ENCODE results near the gene BRPF1.
A peak's percentile ranks its signal among the peaks of the same experiment; 100 is the strongest.

The BRPF1 gene

GRCh38 chr3:9744162-9744561 lies 12.6 kb downstream of the BRPF1 start:
- Histone ChIP-seq H3K36me3 (peaks cover 47% of the 10 kb centered on the region), H3K4me3 (ENCODE audit: low read depth, low read length) (no peak overlapping the region), H3K27me3 (no peaks in the 10 kb centered on the region), H3K4me1 (no peaks in the 10 kb centered on the region), H3K9me3 (no peaks in the 10 kb centered on the region)
- no peak for TF ChIP-seq CTCF (IDR thresholded peaks at IDR 0.05; ENCODE audit: low read depth, low read length)
- DNase-seq = no peak

- Histone ChIP-seq H3K36me3 (peaks cover 40% of the 10 kb centered on the region), H3K4me1 (no peaks in the 10 kb centered on the region), H3K9me3 (no peaks in the 10 kb centered on the region), H3K4me3 (ENCODE audit: low read depth, low read length) (no peak overlapping the region), H3K27me3 (no peaks in the 10 kb centered on the region)
- TF ChIP-seq CTCF (IDR thresholded peaks at IDR 0.05; ENCODE audit: low read depth, low read length) = no peak
- DNase-seq = no peak
These were observed 14.0 kb downstream of the BRPF1 start for GRCh38 chr3:9745521-9745920.

GRCh38 chr3:9746330-9746729 lies 14.8 kb downstream of the BRPF1 start:
- H3K27me3 ChIP-seq = no peaks in the 10 kb centered on the region
- no peak overlapping the region for H3K4me3 ChIP-seq (ENCODE audit: low read depth, low read length)
- peaks cover 37% of the 10 kb centered on the region for H3K36me3 ChIP-seq
- no peaks in the 10 kb centered on the region for H3K9me3 ChIP-seq
- no peaks in the 10 kb centered on the region for H3K4me1 ChIP-seq
- no peak for DNase-seq
- no peak for TF ChIP-seq CTCF (IDR thresholded peaks at IDR 0.05; ENCODE audit: low read depth, low read length)

GRCh38 chr3:9747267-9747666 lies 15.7 kb downstream of the BRPF1 start:
- no peak for DNase-seq
- TF ChIP-seq CTCF (IDR thresholded peaks at IDR 0.05; ENCODE audit: low read depth, low read length) = no peak
- Histone ChIP-seq H3K27me3 (no peaks in the 10 kb centered on the region), H3K4me1 (no peaks in the 10 kb centered on the region), H3K36me3 (peaks cover 37% of the 10 kb centered on the region), H3K4me3 (ENCODE audit: low read depth, low read length) (no peak overlapping the region), H3K9me3 (no peaks in the 10 kb centered on the region)

GRCh38 chr3:9748031-9748430 lies 16.5 kb downstream of the BRPF1 start:
- peaks cover 32% of the 10 kb centered on the region for H3K36me3 ChIP-seq

GRCh38 chr3:9749296-9749644 lies 17.7 kb downstream of the BRPF1 start:
- no peaks in the 10 kb centered on the region for H3K9me3 ChIP-seq
- H3K4me3 ChIP-seq (ENCODE audit: low read depth, low read length) = peak overlapping the region; percentile 74
- no peak for TF ChIP-seq CTCF (IDR thresholded peaks at IDR 0.05; ENCODE audit: low read depth, low read length)

More at GRCh38 chr3:9748031-9748430, 16.5 kb downstream of the BRPF1 start:
- no peak for DNase-seq
- no peaks in the 10 kb centered on the region for H3K4me1 ChIP-seq
- no peaks in the 10 kb centered on the region for H3K27me3 ChIP-seq
- no peak overlapping the region for H3K4me3 ChIP-seq (ENCODE audit: low read depth, low read length)
- no peaks in the 10 kb centered on the region for H3K9me3 ChIP-seq
- no peak for TF ChIP-seq CTCF (IDR thresholded peaks at IDR 0.05; ENCODE audit: low read depth, low read length)

More at GRCh38 chr3:9749296-9749644, 17.7 kb downstream of the BRPF1 start:
- H3K36me3 ChIP-seq = peaks cover 22% of the 10 kb centered on the region
- no peaks in the 10 kb centered on the region for H3K4me1 ChIP-seq
- H3K27me3 ChIP-seq = no peaks in the 10 kb centered on the region
- DNase-seq = peak; percentile 22
